Left hindlimb (tissue), 1 donor: ENCODE measurements around the gene GGACT.
A peak's percentile ranks its signal among the peaks of the same experiment; 100 is the strongest.
"Not testable (repeated sequence)": the region's sequence is repeated elsewhere in the genome, so short reads cannot be mapped to it uniquely, and the experiment has no call there.

Experiments
- DNase-seq: peaks from one replicate; pipeline ENCODE4 v3.0.0-alpha.2; 2018

Gene GGACT

GRCh38 chr13:100600461-100600860 is 11.9 kb upstream of the GGACT start:
- DNase-seq: no peak

DNA sequence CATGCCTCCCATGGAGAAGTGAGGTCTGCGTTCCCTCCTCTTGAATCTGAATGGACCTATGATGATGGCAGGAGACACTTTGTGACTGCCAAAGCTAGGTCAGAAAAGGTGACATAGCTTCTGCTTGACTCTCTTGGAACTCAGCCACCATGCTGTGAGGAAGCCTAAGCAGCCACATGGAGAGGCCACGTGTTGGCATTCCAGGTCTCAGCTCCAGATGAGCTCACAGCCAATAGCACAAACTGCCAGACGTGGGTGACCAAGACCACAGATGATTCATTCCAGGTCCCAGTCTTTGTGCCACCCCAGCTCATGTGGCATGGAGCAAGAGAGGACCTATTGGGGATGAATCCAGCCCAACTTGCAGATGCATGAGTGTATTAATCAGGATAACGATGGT is 8.7 kb upstream of the GGACT start:
- no peak for DNase-seq

- no peak for DNase-seq
These were observed 7.9 kb upstream of the GGACT start for GRCh38 chr13:100596516-100596915.

GRCh38 chr13:100594731-100595130 is 6.1 kb upstream of the GGACT start:
- no peak for DNase-seq

GRCh38 chr13:100594255-100594654 is 5.7 kb upstream of the GGACT start:
- no peak for DNase-seq

GRCh38 chr13:100589178-100589725 is 663 bp upstream of the GGACT start:
- DNase-seq: no peak

DNA sequence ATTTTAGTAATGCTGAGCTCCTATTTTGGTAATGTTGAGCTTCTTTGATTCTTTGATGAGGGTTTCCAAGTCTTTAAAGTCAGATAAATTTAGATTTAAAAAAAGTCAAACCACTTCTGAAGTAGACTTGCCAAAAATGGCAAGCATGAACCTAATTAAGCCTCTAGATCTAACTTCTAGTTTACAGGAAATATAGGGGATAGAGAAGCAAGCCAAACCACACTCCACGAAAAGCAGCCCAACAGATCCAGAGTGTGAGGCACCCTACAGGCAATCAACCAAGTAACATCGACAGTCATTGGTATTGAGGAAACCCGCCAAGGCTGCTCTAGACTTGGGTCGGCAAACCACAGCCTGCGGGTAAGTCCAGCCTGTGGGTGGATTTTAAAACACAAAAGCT is 3.7 kb downstream of the GGACT start:
- DNase-seq: peak; percentile 38

- DNase-seq: no peak
These were observed 7.1 kb downstream of the GGACT start for GRCh38 chr13:100581504-100581903.

DNA sequence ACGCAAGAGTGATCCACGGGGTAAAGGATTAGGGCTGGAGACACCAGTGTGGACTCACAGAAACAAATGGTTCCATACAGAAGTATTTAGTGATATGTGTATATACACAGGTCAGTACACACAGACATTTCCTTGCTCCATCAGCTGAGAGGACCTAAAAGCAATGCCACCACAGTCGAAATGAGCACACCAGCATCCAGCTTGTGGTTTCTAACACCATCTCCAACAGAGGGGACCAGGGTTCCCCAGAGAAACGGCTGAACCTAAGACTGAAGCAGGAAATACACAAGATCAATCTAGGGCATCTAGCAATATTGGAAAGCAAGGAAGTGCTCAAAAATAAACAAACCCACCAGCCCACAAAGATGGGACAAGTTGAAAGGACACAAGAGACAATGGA is 7.6 kb downstream of the GGACT start:
- no peak for DNase-seq

DNA sequence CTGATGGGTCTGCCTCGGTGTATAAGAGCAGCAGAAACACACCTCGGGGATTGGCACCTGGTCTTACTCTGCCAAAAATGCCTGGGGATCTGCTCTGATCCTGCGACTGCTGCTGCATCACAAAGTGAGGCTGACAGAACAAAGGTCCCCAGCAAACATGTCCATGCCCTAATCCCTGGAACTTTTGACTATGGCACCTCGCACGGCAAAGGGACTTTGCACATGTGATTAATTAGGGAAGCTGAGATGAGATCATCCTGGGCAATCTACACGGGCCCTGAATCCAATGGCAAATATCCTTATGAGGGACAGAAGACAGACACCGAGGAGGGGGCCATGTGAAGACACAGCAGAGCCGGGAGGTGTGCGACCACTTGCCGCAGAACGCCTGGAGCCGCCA is 8.5 kb downstream of the GGACT start:
- no peak for DNase-seq

DNA sequence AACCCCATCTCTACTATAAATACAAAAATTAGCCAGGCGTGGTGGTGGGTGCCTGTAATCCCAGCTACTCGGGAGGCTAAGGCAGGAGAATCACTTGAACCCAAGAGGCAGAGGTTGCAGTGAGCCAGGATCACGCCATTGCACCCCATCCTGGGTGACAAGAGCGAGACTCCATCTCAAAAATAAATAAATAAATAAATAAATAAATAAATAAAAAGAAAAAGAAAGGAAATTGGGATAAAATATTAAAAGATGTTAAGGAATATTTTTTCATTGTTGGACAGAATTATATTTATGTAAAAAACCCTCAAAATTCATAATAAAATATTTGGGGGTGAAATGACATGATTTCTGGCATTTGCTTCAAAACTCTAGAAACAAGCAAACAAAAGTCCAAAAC is 11.3 kb downstream of the GGACT start:
- DNase-seq: not testable (repeated sequence)

DNA sequence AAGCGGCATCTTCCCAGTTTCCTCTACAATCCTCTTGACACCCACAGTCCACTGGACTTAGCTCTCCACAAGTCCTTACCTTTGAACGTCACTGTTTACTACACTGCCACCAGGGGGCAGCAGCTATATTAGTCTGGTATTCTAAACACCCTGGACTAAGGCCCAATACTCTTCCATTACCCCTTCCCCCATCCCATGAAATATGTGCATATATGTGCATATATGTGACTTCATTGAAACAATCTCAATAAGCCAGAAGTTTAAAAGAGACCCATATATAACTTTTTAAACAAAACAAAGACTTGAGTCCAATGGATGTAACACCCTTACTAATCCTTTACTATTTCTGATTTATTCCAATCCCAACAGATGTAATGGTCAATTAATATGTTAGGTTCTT is 15.5 kb downstream of the GGACT start:
- peak; percentile 44 for DNase-seq

- DNase-seq: no peak
These were observed 22.0 kb downstream of the GGACT start for GRCh38 chr13:100566543-100566942.

DNA sequence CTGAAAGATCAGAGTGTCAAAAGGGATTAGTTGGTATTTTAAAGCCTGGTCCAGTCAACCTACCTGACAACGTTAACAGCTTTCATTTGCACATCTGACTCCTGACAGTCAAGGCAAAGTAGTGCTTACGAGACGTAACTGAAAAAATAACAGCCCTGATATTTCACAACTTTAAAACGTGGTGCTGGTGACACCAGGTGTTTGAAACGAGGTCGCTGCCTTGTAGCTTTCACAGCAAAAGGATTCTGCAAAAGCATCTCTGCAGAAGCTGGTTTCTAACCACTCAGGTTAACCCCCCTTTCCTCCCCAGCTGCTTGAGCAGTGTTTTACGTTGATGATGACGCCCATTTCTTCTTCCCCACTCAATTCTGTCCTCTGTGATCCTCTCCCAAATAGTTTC is 23.3 kb downstream of the GGACT start:
- no peak for DNase-seq

DNA sequence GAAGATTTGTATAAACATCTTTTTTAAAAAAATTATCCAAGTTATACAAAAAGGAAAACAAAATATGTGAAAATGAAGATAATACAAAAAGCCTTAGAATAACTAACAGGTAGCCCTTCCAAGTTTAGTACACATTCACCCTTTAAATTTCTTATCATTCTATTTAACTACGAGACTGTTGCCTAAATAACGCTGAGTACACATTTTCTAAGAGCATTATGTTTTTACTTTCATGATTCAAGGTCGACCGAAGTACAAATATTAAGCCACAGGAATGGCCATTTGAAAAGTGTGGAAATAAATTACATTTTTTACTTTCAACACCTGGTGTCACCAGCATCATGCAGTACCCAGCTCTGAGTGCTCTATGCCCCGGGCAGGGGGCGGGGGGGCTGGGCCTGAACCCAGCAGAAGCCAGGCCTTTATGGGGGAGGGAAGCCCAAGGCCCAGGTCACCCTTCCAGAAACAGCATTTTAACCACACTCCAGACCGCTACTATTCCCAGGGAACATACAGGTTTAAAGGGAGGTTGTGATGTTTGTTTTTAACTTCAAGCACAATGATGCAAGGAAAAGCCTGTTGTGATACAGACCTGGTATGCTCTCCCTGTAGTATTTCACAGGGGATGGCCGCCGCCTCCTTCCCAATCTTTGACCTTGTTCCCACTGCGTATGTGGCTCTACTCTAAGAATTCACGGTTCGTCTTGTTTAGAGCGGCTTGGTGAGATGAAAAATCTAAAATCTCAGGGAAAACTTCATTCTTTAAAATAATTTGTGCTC is 24.0 kb downstream of the GGACT start:
- DNase-seq: no peak

GRCh38 chr13:100563779-100564178 is 24.8 kb downstream of the GGACT start:
- no peak for DNase-seq

DNA sequence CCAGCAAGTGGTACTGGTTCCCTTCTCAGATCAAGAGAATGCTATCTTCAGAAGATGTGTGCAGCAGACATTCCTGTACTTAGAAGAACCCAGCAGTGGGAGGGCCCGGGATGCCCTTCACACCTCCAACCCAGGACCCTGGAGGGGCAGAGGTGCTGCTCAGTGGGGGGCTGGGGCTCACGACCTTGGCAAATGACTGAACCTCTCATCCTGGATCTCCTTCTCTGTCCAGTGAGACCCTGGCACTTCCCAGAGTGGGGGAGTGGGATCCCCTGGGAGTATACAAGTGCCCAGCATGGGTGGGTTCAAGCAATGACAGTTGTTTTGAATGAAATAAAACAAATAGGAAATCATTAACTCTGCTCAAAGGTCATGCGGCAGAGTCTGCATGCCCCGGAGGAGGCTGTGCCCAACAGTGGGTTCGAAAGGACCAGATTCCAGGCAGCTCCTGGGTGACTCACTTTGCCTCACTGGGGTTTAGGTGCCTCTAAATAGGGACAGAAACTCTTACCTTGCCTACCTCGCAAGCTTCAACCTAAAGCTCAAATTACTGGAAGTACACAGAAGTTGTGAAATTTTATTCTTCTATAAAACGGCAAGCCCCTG is 26.9 kb downstream of the GGACT start:
- DNase-seq: no peak

- no peak for DNase-seq
These were observed 27.5 kb downstream of the GGACT start for GRCh38 chr13:100561158-100561499.

- no peak for DNase-seq
These were observed 28.0 kb downstream of the GGACT start for GRCh38 chr13:100560498-100561157.

- DNase-seq: no peak
These were observed 28.7 kb downstream of the GGACT start for GRCh38 chr13:100559886-100560285.

- no peak for DNase-seq
These were observed 35.8 kb downstream of the GGACT start for GRCh38 chr13:100552755-100553154.

GRCh38 chr13:100549316-100549715 is 39.3 kb downstream of the GGACT start:
- no peak for DNase-seq

GRCh38 chr13:100547791-100548201 is 40.8 kb downstream of the GGACT start:
- peak; percentile 56 for DNase-seq
